Breast epithelium (tissue), 3 donors: Measurements from ENCODE around the gene PC.

Experiments
- CTCF ChIP-seq, 3 donors: fragments of 450-650 bp; IDR thresholded peaks; one replicate each; pipeline ENCODE4 v1.5.1; 2016 to 2017; ENCODE audit warnings: antibody characterized with exemption in 3 of 3, mild to moderate bottlenecking in 3 of 3, moderate library complexity in 3 of 3
- POLR2AphosphoS5 ChIP-seq, 3 donors: sonication (generic); formaldehyde crosslinking; IDR thresholded peaks; one replicate each; pipeline ENCODE4 v1.6.1; 2017; ENCODE audit warnings: antibody characterized with exemption in 3 of 3

- no peak for TF ChIP-seq CTCF (IDR thresholded peaks at IDR 0.05)
- peak; percentile 36 to 65 (median 53) for TF ChIP-seq POLR2AphosphoS5 (IDR thresholded peaks at IDR 0.05)
Observed at GRCh38 chr11:66958232-66958955, at the start of gene PC.
